ENCODE results near the gene CACHD1.
"Not testable (repeated sequence)": the region's sequence is repeated elsewhere in the genome, so short reads cannot be mapped to it uniquely, and the experiment has no call there.

Gene CACHD1

DNA sequence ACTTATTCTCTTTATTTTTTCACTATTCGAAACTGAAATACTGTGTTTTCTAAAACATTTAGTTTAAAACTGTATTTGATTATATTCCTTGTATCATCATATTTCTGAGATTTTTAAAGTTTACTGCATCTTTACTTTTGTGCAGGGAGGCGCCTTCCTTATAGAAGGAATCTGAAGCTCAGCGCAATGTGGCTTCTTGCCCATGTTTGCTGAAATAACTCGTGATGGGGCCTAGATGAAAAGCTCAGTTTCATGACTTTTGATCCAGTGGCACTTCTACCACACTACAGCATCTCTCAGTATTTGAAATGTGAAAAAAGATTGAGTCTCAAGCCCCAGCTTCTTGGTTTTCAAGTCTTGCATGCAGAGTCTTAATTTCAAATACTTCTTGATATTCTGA, 28.4 kb downstream of the CACHD1 start:
- DNase-seq: no peak

DNA sequence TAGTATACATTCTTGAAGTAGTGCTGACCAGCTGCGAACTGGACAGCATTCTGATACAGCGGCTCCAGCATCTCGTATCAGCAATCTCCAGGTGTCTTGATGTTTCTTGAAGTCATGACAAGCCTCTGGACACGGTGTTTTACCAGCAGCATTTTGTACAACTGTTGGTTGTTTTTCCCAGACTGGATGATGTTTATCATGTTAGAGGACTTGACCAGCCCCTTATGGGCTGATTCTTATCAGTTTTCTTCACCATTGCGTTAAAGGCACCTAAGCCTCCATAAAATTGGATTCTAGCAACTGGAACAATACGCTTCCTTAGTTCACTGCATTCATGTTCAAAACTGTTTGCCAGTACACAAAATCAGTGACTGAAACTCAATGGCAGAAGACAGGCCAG, 29.1 kb downstream of the CACHD1 start:
- DNase-seq: no peak

- DNase-seq: no peak
These were observed 30.0 kb downstream of the CACHD1 start for GRCh38 chr1:64499966-64500365.

DNA sequence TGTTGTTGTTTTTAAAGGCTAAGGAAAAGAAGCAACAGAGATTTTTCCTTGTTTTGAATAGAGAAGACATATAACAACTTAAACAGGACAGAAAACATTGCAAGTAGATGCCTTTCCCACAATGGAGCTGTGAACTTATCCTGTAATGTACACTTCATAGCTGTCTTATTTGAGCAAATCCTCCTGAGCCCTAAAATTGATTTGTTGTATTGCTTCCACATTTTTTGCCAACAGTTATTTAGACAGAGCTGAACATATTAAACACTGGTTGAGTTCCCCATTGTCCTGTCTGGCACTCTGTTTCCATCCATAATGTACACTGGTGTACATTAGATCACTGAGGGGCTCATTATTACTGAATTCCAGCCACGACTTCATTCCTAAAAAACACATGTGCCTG, 32.2 kb downstream of the CACHD1 start:
- no peak for DNase-seq

- no peak for DNase-seq
These were observed 33.0 kb downstream of the CACHD1 start for GRCh38 chr1:64502931-64503330.

GRCh38 chr1:64505232-64505943, 35.5 kb downstream of the CACHD1 start:
- DNase-seq: no peak

GRCh38 chr1:64505944-64506655, 36.2 kb downstream of the CACHD1 start:
- DNase-seq: peak; percentile 17

DNA sequence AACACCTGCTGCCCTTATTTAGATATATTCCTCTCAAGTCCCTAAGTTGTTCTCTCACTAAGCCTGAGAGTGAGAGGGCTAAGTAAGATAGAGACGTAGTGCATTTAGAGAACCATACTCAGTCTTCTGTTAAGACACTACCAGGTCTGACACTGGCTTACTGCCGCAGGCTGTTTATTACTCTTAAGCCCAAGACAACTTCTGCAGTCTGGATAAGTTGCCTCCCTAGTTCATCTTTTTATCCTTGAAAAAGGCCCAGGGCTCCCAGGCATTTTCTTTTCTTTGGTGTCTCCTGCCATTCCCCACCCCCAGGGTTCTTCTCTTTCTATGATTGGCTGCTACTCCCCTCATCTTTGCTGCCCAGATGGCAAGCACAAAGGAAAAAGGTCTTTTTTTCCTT, 38.7 kb downstream of the CACHD1 start:
- no peak for DNase-seq

DNA sequence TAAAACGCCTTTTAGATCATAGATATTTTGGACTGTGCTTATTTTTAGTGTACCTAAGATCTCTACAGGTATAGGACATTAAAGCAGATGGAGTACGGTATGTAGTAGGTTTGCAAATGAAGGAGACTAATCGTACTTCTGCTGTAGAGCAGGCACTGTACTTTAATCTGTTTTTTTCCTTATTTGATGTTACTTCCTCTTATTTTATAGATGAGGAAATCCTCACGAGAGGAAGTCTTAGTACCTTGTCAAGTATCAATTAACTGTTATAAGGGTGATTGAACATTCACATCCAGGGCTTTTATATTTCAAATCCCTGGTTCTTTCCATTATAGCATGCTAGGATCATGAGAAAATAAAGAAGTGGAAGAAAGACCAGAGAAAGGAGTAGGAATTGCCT, 41.1 kb downstream of the CACHD1 start:
- no peak for DNase-seq

DNA sequence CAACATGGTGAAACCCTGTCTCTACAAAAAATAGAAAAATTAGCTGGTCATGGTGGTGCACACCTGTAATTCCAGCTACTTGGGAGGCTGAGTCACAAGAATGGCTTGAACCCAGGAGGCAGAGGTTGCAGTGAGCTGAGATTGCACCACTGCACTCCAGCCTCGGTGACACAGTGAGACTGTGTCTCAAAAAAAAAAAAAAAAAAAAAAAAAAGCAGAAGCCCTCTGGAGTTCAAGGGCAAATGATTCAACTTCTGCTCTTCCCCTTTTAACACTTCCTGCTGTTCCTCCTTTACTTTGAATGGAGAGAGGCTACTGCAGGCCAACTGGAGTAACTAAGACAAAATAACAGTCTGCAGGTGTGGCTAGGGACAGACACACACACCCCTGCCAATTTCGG, 42.3 kb downstream of the CACHD1 start:
- not testable (repeated sequence) for DNase-seq

GRCh38 chr1:64513545-64513944, 43.6 kb downstream of the CACHD1 start:
- DNase-seq: no peak

GRCh38 chr1:64514197-64514765, 44.4 kb downstream of the CACHD1 start:
- peak; percentile 96 for DNase-seq

GRCh38 chr1:64515427-64515826, 45.5 kb downstream of the CACHD1 start:
- peak; percentile 70 for DNase-seq

- DNase-seq: no peak
These were observed 46.4 kb downstream of the CACHD1 start for GRCh38 chr1:64516301-64516700.

DNA sequence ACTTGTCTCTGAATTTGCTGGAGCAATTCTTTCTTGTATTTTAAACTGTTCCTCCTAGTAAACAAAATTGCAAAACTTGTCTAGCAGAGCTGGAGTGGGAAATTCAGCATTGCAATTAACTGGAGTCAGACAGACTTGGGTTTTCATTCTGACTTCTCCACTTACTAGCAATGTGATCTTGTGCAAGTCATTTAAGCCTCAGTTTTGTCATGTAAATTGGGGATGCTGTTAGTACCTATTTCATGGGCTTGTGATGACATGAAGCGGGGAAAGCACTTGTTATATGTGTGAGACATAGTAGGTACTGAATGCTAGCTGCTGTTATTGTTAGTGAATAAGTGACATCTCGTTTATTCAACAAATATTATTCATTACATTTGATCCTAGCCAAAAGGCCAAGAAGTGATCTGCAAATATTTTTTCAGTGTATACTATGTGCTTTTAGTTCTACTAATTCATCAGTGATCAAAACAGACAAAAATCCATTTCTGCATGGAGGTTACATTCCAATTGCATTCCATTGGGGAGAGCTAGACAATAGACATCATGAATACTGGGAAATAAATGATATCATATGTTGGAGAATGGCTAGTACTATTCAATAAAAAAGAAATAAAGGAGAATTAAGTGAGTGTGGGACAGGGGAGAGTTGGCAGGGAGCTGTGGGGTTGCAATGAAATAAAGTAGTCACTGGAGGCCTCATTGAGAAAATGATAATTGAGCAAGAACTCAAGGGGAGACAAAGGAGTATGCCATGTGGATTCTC, 47.1 kb downstream of the CACHD1 start:
- DNase-seq: no peak

DNA sequence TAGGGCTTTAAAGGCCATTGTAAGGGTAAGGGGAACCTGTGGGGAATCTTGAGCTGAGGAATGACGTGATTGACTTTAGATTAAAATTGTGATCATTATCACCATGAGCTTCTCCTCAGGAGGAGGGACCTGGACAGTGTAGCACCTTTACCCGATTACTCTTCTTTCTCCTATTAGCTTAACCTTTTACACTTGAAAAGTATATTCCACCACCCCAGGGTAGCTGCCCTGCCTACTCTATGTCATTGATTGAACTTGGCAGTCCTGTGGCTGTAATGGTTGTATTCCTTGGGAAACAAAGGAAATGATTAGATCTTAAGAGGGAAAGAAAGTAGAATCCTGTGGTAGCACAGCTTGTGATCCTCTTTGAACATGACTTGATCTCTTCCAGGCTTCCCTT, 47.7 kb downstream of the CACHD1 start:
- DNase-seq: no peak

- DNase-seq: no peak
These were observed 49.0 kb downstream of the CACHD1 start for GRCh38 chr1:64518692-64519481.

- no peak for DNase-seq
These were observed 50.0 kb downstream of the CACHD1 start for GRCh38 chr1:64519901-64520300.

DNA sequence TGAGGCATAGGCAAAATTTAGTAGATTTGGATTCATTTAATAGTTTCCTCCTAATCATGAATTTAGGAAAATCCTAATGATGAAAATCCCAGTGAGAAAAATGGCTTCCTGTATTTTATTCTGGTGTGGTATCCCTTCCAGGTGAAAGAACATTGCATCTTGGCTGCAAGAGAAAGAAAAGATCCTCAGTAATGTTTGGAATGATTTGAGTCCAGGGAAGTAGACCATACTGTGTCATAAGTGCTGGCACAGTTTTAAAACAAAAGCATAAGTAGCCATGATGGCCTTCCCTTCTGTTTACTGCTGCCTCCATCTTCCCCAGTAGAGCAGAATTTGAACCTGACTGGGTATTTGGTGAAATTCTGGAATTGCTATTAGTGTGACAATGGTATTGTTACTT, 52.8 kb downstream of the CACHD1 start:
- no peak for DNase-seq

DNA sequence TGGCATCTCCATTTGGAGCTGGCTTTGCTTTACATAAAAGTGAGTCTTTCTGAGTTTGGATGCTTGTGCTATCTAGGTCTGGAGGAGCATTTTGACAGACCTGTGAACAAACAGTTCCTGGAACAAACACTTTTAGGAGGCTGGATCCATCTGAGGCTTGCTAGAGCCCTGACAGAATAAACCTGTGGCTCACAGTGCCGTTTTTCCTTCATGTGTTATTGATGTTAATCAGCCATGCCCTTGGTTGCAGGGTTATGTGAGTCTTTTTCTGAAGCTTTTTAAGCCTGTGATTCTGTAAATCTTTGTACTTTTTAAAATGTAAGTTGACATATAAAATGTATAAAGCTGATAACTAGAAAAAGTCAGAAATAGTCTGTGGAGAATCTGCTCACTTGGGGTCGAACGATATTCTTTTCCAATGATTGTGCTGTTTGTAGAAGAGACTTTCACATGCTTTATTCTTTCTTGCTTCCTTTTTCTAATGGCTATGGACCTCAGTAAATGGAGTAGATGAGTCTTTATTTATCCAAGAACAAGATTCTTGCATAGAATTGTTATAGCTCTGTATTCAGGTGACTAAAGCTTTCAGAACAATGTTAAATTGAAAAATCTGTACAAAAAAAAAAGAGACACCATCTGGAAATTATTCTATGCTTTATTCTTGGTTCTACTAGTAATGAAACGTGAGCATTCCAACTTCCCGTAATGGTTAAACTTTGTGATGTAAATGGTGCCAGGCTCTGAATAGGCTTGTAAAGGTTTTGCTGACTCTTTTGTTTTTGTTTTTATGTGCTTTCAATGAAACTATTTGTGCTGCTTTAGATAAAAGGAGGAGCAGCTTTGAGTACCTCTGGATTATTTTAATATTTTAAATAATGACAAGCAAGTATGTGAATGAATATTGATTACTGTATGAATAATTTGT, 53.7 kb downstream of the CACHD1 start:
- no peak for DNase-seq

- DNase-seq: no peak
These were observed 54.7 kb downstream of the CACHD1 start for GRCh38 chr1:64524614-64525013.

Data from DMS 273 treated with DMSO at 0.1 percent for 48 hours (cell line).